NCI-H2227 (cell line): Measurements from ENCODE around the gene FBLN5.
"Not testable (repeated sequence)": the region's sequence is repeated elsewhere in the genome, so short reads cannot be mapped to it uniquely, and the experiment has no call there.

ENCODE experiments used
- DNase-seq: peaks from one replicate; lab custom pipeline; 2025; ENCODE audit not compliant: unreplicated experiment; lab: John Stamatoyannopoulos, UW

Gene FBLN5

DNA sequence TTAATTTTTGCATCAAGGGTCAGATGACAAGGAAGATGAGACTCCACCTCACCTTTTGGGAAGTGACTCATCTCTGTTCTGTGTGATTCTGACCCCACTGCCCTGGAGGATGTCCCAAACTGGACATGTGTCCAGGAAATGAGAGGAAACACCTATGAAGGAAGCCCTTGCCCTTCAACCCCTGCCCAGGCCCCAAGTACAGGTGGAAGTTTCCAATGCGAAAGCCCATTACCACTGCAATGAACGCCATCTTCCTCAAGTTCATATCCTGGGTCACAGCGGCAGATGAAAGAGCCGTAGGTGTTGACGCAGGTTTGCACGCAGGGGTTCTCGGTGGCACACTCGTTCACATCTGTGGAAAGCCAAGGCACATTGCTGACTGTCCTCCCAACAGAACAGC, 60.5 kb downstream of the FBLN5 start:
- no peak for DNase-seq

DNA sequence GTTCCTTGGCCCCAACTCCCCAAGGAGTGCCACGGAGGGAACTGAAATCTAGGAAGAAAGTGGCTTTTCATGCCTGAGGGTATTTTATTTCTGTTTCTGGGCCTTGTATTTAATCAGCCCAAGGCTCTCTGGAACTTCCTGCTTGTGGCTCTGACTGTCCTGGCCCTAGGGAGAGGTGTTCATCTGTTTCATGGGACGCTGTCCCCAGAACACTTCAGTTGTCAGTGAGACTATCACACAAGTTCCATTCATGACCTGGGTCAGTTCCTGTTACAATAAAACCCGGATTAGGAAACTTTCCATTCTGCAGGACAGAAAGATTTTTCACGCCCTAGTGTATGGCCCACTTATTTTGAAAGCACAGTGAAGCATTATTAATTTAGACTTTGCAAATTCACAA, 61.7 kb downstream of the FBLN5 start:
- no peak for DNase-seq

DNA sequence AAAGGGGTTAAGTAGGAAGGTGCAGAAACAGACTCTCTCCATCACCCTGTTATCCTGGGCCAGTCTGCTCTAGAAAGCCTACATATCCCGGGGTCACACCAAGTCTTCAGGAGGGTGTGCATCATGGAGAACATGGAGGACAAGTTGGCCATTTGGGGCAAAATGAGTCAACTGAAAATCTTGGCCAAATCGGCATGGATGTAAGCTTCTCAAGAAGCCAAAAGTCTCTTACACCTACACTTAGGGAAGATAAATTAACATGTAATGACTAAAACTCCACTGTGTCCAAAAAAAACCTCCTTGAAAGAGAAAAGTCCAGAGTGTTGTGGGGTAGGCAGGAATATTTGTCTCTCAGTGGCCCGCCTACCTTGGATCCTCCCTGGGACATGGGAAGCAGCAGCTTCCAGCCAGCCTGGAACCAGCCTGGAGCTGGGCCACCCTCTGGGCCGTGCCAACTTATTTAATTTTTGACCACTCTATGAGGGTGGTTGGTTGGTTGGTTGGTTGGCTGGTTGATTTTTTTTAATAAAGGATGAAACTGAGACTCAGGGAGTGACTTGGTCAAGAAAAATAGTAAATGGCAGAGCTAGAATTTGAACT, 62.3 kb downstream of the FBLN5 start:
- DNase-seq: no peak

DNA sequence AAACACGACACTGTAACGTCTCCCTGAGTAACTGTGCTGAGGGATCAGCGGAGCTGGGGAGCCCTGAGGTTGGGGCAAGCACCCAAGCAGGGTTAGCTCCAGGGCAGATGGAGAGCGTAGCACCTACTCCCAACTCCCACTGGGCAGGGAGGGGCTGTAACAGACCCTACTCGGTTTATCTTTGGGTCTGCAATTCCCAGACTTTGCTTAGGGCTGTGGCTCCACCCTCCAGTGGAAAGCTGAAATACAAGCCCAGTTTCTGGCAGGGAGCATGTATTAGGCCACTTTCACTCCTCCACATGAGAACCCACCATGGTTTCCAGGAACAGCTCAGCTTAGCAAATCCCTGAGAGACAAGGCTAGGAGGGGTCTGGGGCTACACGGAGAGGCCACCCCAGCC, 62.8 kb downstream of the FBLN5 start:
- DNase-seq: no peak

DNA sequence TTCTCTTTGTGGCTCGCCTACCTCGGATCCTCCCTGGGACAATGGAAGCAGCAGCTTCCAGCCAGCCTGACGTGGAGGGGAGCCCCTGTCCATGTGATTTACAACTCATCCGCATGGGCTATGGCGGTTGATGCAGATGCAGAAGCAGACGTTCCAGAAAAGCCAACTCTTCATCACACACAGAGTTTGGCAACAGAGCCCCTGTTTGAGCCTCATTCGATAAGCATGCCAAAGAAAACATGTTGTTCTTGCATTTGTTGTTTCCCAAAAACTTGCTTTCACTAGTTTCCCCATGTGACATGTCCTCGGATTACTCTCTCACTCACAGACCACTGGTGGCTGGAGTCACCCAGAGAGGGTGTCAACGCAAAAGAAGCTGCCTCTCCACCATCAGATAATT, 63.7 kb downstream of the FBLN5 start:
- no peak for DNase-seq

DNA sequence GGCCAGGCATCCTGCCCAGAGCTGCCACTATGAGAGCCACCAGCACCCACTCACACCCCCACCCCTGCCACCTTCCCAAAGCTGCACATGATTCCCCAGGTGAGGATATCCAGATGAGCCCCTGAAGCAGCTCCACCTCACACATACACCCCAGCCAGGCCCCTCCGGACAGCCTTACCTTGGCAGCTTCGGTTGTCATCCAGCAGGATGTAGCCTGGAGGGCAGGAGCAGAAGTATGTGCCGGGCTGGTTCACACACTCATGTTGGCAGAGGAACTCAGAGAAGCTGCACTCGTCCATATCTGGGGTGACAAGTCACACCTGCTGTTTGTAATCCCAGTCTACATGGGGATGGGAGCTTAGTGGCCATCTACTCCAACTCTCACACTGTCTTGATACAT, 64.7 kb downstream of the FBLN5 start:
- no peak for DNase-seq

DNA sequence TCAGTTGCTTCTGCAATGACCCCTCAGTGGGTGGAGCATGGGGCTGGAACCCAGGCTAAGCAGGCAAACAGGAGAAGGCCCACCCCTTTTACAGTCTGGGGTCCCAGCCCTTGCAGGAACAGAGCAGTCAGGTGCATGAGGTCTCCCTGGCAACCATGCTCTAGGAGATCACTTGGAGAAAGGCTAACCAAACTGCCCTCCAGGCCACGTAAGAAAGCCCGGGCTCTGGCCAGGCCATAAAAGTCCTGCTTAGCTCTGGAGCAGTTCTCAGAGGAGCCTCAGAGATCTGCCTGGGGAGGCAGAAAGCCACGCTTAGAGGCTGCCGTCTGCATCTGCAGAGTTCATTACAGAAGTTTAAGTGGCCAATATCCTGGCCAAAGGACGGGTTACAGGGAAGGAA, 65.1 kb downstream of the FBLN5 start:
- DNase-seq: no peak

DNA sequence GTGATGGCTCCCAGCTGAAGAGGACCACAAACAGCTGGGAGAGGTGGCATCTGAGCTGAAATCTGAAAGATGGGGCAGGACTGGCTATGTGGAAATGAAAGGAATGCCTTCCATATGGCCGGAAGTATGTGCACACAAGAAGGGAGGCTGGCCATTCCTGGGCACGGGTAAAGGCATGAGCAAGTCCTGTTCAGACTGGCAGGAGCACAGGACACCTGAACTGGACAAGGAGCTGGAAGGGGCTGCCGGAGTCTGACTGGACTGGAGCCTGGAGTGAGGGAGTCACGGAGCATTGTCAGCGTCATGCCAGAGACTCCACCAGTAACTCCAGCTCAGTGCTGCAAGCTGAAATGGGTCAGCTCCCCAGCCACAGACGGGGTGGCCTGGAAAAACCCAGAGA, 68.3 kb downstream of the FBLN5 start:
- DNase-seq: no peak

DNA sequence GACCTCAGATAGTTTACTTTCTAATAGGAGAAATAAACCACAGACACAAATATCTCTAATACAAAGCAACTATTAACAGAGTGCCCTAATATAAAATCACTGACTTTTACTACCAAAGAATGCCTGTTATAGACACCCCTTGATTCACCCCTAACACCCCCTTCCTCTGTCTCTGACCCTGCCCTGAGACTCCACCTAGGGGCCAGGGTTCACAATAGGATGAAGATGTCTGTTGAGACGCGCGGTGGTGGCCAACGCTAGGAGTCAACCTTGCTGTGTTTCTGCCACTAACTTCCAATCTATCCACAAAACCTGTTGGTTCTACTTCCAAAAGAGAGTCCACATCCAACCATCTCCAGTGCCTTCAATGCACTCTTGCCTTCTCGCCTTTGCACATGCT, 69.2 kb downstream of the FBLN5 start:
- DNase-seq: no peak

DNA sequence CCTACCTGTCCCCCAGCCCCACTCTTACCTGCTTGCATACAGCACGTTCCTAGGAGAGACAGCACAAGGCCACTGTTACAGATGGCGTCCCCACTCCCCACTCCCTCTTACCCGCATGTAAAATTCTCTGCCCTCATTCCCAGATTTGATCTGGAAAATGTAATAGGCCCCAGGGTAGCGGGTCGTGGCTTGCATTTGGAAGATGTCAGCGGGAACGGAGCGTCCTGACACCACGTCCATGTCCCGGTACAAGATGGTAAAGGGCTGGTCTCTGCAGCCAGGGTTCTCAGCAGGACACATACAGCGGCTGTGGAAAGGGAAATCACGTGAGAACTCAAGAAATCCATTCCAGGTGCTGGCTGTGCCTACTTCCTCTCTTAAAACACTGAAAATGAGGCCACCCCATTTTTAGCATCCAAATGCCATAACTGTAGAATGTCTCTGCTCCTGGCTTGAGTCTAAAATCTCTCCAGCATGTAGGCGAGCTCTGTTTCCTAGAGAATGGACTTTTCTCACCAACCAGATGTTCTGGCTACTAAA, 70.0 kb downstream of the FBLN5 start:
- no peak for DNase-seq

DNA sequence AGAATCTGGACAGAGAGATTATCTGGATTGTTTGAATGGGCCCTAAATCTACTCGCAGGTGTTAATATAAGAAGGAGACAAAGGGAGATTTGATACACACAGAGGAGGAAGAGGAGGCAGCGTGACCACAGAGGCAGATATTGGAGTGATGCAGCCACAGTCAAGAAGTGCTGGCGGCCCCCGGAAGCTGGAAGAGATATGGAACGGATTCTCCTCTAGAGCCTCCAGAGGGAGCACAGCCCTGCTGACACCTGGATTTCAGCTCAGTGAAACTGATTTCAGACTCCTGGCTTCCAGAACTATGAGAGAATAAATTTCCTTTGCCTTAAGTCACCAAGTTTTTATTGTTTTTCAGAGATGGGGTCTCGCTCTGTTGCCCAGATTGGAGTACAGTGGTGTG, 71.0 kb downstream of the FBLN5 start:
- DNase-seq: no peak

DNA sequence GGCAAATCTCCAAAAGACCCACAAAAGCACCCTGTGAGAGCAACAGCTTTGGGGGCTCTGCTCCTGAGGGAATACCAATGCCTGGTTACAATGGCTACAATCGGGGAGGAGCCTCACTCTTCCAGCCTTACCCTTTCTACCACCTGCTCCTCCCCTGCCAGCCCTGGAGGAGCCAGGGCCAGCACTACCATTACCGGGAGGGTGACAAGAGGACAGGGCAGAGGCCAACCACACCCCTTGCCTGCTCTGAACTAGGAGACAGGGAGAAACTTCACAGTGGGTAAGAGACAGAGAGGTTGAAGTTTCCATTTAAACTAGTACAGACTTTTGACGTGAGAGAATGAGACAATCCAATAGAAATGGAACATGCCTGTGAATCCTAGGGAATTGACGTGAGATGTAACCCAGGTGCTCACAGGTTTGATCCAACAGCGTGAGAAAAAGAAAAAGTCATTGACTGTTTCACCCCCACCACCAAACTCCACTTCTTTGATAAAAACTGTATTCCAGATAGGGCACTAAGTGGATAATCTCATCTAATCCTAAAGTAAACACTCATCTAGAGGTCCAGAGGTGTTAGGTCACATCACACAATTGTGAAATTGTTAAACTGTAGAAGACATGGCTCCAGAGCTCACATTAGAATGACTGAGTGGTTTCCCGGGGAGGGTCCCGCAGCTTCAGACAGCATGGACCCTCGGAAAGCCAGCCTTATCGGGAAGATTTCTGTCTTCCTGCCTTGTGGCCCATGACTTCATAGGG, 71.8 kb downstream of the FBLN5 start:
- no peak for DNase-seq

DNA sequence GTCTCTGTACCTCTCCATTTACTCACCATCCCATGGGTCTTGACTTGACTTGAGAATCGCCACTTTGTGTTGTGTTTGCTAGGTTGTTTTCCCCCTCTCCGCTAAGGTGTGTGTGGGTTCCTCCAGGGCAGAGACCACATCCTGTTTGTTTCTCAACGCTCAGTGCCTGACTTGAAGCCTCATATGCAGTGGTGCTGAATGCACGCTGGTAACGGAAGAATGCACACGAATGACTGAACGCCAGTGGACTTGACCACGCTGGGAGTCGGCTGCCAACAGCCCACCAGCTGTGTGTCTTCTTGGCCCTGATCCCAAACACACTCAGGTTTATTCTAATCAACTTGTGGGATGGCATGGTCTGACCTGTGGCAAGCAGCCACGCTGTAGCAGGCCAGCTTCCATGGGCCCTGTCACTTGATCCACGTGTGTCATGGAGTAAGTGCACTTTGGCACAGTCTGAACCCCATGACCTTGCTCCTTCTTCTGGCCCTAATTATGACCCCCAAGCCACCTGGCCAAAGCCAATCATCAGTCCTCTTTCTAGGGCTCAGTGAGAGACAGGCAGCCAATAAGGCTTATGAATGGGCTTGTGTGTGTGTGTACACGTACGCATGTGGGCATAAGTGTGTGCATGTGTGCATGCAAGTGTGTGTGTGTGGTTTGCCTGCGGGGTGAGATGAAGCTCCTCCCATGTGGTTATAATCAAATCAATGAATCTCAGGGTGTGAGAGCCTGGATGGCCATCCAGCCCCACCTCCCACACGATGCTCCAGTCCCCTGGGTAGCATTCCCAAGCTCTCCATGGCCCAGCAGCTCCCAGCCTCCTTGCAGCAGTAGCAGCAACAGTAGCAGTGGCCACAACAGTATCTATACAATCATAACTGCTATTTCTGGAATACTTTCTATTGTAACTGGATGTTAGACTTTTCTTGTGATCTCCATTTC, 73.8 kb downstream of the FBLN5 start:
- DNase-seq: no peak

DNA sequence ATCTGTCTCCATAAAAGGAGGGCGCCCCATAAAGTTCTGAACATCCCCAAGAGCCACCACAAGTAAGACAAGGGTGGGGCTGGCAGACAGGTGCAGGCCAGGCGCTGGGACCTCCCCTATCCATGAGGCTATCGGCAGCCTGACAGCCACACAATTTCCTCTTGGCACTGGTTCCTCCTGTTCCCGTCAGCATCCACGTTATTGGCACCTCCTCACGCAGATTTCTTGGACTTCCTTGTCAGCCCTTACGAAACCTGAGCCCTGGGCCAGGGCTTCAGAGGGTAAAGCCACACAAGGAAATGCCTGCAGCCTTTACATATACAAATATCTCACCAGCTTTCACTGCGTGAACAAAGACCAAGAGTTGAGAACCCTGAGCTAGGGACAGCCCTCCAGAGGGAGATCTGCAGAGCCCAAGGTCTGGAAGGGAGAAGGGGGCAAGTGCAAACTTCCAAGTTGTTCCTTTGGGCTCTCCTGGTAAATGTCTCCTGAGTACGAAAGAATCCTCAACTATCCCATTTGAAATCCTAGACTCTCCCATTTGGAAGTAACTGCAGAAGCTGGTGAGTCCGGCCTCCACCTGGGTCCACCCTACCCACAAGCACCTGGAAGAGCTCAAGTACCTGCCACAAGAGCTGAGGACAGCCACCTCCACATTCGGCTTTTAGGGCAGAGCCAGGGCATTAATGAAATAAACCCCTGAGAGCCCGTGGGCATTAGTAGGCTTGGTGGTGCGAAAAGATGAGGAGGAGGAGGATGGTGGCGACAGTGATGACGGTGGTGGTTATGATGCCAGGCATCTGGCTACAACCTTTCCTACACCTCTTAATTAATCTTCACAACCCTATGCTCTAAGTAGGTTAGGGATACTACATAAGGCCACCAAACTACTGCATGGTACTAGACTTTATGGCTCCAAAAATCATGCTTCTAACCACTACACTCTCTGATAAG, 74.7 kb downstream of the FBLN5 start:
- DNase-seq: no peak

DNA sequence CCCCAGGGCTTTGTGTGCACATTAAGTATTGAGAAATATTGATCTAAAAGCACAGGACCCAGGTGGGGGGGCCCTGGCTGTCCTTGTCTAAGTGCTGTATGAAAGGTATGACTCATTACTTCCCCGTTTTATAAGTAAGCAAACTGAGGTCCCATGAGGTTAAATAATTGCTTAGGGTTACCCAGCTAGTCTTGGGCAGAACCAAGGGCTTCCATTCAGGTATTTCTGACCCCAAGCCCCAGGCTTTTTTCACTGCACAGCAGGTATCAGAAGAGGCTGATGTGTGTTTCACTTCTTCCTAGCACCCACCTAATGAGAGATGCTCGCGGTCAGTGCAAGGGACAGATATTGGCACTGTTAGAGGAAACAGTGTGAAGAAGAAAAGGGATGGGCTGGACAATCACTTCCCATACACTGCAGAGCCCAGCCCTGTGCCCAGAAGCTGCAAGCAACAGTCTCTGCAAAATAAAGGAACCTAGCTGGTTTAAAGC, 75.4 kb downstream of the FBLN5 start:
- DNase-seq: no peak

DNA sequence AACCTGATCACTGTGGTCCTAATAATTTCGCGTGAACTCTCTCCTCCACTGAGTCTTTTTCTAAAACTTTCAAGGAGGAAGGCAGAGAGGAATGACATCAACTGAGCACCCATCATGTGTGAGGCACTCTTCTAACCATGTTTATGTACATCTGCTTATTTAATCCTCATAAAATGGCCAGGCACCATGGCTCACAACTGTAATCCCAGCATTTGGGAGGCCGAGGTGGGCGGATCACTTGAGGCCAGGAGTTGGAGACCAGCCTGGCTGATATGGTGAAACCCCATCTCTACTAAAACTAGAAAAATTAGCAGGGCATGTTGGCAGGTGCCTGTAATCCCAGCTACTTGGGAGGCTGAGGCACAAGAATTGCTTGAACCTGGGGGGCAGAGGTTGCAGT, 76.1 kb downstream of the FBLN5 start:
- DNase-seq: not testable (repeated sequence)

DNA sequence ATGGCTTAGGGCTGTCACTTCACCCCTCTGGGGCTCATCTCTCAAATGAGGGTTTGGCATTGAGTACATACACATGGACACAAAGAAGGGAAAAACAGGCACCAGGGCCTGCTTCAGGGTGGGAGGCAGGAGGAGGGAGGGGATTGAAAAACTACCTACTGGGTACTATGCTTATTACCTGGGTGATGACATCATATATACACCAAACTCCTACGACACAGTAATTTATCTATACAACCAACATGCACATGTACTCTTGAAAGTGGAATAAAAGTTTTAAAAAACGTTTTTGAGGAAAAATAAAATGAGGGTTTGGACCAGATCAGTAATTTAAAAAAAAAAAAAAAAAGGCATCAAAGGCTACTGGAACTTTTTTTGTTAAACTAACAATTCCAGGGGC, 76.6 kb downstream of the FBLN5 start:
- no peak for DNase-seq

DNA sequence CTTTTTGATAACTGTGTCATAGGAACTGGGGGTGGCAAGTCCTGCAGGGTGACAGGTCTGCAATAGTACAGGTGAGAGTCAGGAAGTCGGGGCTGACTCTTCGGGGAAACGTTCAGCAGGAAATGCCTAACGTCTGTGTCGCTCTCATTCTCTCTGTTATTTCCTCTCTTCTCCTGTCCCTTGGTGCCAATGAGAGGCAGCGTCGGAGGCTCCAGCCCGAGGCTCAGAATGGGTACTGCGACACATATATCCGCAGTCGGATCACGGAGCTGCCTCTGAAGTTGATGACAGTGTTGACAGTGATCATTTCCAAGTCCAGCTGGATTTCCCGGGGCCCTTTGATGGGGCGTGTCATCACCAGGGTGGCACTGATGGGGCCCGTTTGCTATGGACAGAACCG, 77.5 kb downstream of the FBLN5 start:
- no peak for DNase-seq

DNA sequence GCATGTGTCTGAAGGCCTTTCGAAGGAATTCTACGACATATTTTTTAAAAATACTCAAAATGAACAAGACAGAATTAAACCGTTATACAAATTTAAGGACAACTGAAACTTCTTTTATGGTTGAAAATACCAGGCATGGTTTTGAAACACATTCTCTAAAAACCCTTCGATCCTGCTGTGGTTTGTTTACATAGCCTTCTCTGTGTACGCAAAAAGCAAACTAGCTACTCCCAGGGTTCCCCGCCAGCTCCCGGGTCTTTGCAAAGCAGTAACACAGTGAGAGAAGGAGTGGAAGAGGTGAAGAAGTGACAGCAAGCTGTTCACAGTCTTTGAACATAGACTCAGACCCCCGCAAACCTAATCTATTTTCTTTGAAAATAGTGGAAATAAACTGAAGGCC, 77.9 kb downstream of the FBLN5 start:
- DNase-seq: no peak

DNA sequence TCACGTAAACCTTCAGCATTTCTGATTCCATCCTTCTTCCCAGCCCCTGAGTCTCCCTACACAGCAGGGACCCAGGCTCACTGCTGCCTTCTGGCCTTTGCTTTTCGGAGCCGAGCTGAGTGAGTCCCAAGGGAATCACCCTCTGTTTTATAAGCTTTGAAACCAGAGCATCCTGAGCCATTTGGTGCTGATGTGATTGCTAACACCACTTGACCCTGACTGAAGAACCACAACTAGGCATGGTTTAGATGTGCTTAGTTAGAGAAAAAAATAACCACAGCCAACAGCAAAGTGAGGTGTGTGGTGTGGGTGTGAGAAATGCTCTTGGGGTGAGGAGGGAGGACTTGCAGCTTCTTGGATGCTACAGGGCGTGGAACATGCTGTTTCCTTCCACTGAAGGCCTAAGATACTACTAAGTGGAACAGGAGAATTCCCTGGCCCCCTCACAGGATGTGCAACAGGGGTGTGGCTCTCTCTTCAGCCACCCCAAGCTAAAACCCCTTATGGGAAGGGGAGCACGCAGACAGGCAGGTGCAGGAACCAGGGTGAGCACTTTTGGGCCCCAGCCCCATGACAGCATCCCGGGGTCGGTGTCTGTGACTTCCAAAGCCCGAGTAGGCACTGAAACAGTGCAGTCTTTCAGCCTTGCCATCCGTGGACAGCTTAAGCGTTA, 80.0 kb downstream of the FBLN5 start, which contains the start of gene TC2N:
TC2N (minus strand) TSS at position 221 of the 673 bp plus-strand sequence. CDS start 53,767 bp downstream, outside the sequence.
- no peak for DNase-seq
